ENCODE data around the gene MED23.

Gene MED23

GRCh38 chr6:131555992-131556391, 72.0 kb downstream of the MED23 start:
- Histone ChIP-seq H3K27me3 (replicated peaks; ENCODE audit: control insufficient read depth, insufficient read depth, low read length) (no peaks in the 10 kb centered on the region), H3K36me3 (ENCODE audit: control insufficient read depth, insufficient read depth, low read length) (no peaks in the 10 kb centered on the region), H3K4me3 (replicated peaks; ENCODE audit: low read depth, low read length) (no peak overlapping the region)
- no peak for DNase-seq (ENCODE audit: extremely low read depth, insufficient read length)
- TF ChIP-seq CTCF (IDR thresholded peaks at IDR 0.05; ENCODE audit: insufficient read depth, low read length, poor library complexity, severe bottlenecking): no peak

GRCh38 chr6:131552572-131552971, 75.5 kb downstream of the MED23 start:
- Histone ChIP-seq H3K36me3 (ENCODE audit: control insufficient read depth, insufficient read depth, low read length) (no peaks in the 10 kb centered on the region), H3K4me3 (replicated peaks; ENCODE audit: low read depth, low read length) (no peak overlapping the region), H3K27me3 (replicated peaks; ENCODE audit: control insufficient read depth, insufficient read depth, low read length) (no peaks in the 10 kb centered on the region)
- DNase-seq (ENCODE audit: extremely low read depth, insufficient read length): no peak
- TF ChIP-seq CTCF (IDR thresholded peaks at IDR 0.05; ENCODE audit: insufficient read depth, low read length, poor library complexity, severe bottlenecking): no peak

GRCh38 chr6:131551902-131552301, 76.1 kb downstream of the MED23 start:
- Histone ChIP-seq H3K4me3 (replicated peaks; ENCODE audit: low read depth, low read length) (no peak overlapping the region), H3K36me3 (ENCODE audit: control insufficient read depth, insufficient read depth, low read length) (no peaks in the 10 kb centered on the region), H3K27me3 (replicated peaks; ENCODE audit: control insufficient read depth, insufficient read depth, low read length) (no peaks in the 10 kb centered on the region)
- TF ChIP-seq CTCF (IDR thresholded peaks at IDR 0.05; ENCODE audit: insufficient read depth, low read length, poor library complexity, severe bottlenecking): no peak
- DNase-seq (ENCODE audit: extremely low read depth, insufficient read length): no peak

- no peak overlapping the region for H3K4me3 ChIP-seq (replicated peaks; ENCODE audit: low read depth, low read length)
- no peaks in the 10 kb centered on the region for H3K27me3 ChIP-seq (replicated peaks; ENCODE audit: control insufficient read depth, insufficient read depth, low read length)
- TF ChIP-seq CTCF (IDR thresholded peaks at IDR 0.05; ENCODE audit: insufficient read depth, low read length, poor library complexity, severe bottlenecking): no peak
- DNase-seq (ENCODE audit: extremely low read depth, insufficient read length): no peak
- H3K36me3 ChIP-seq (ENCODE audit: control insufficient read depth, insufficient read depth, low read length): no peaks in the 10 kb centered on the region
These were observed 78.2 kb downstream of the MED23 start for GRCh38 chr6:131549811-131550210.

- no peak overlapping the region for H3K4me3 ChIP-seq (replicated peaks; ENCODE audit: low read depth, low read length)
- H3K27me3 ChIP-seq (replicated peaks; ENCODE audit: control insufficient read depth, insufficient read depth, low read length): no peaks in the 10 kb centered on the region
- H3K36me3 ChIP-seq (ENCODE audit: control insufficient read depth, insufficient read depth, low read length): no peaks in the 10 kb centered on the region
- DNase-seq (ENCODE audit: extremely low read depth, insufficient read length): no peak
- TF ChIP-seq CTCF (IDR thresholded peaks at IDR 0.05; ENCODE audit: insufficient read depth, low read length, poor library complexity, severe bottlenecking): no peak
These were observed 79.6 kb downstream of the MED23 start for GRCh38 chr6:131548441-131548840.

- no peak overlapping the region for H3K4me3 ChIP-seq (replicated peaks; ENCODE audit: low read depth, low read length)
- H3K27me3 ChIP-seq (replicated peaks; ENCODE audit: control insufficient read depth, insufficient read depth, low read length): no peaks in the 10 kb centered on the region
- DNase-seq (ENCODE audit: extremely low read depth, insufficient read length): no peak
- H3K36me3 ChIP-seq (ENCODE audit: control insufficient read depth, insufficient read depth, low read length): no peaks in the 10 kb centered on the region
- TF ChIP-seq CTCF (IDR thresholded peaks at IDR 0.05; ENCODE audit: insufficient read depth, low read length, poor library complexity, severe bottlenecking): no peak
These were observed 80.6 kb downstream of the MED23 start for GRCh38 chr6:131547488-131547887.
